PC-3 (cell line): Measurements from ENCODE around the gene VSX1.

ENCODE experiments used
- CTCF ChIP-seq: fragments of 300-600 bp; sonication (generic); conservative IDR thresholded peaks from 2 replicates; pipeline ENCODE4 v1.5.1; 2017; ENCODE audit warnings: antibody characterized with exemption, low read depth, mild to moderate bottlenecking, low read length
- EZH2 ChIP-seq: fragments of 300-600 bp; sonication (generic); IDR thresholded peaks from one replicate; pipeline ENCODE4 v1.6.1; 2017; ENCODE audit warnings: antibody characterized with exemption, mild to moderate bottlenecking, low read length; ENCODE audit not compliant: unreplicated experiment

- TF ChIP-seq EZH2 (no peak), CTCF (no peak)
Observed at GRCh38 chr20:25043499-25044260, 38.3 kb downstream of the VSX1 start.
